ENCODE results near the gene MYO7A.

MYO7A gene

DNA sequence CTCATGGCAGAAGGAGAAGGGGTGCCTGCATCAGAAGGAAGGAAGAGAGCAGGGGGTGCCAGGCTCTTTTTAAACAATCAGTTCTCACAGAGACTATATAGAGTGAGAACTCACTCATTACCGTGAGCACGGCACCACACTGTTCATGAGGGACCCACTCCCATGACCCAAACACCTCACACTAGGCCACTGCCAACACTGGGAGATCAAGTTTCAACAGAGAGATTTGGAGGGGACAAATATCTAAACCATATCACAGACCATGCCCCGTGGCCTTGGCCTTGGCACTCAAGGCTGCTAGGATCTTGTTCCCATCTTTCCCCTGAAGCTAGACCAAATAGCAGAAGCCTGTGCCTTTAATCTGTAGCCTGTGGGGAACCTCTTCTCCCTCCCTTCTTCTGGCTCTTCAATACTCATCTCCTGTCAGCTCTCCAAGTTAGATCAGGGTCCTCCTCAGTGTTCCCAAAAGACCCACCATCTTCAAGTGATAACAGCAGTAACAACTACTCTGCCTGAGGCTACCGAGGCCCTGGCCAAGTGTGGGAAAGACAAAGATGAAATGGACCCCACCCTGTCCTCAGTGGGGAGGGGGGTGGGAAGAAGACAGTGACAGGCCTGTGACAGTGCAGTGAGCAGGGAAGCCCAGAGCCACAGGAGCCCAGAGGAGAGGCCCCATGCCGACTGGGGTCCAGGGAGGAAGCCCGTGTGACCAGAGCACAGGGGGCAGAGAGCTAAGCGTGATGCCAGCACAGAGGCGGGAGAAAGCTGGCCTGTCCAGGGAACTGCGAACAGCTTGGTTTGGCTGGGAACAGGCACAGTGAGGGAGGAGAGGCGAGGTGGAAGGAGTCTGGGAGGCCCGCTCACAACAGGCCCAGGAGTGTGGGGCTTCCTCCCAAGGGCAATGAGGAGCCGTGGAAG lies 72.6 kb downstream of the MYO7A start:
- DNase-seq (ENCODE audit: low read depth in 2 of 2): no peak

- no peak for DNase-seq (ENCODE audit: low read depth in 2 of 2)
Measured at GRCh38 chr11:77201370-77201769, 73.3 kb downstream of the MYO7A start.

DNA sequence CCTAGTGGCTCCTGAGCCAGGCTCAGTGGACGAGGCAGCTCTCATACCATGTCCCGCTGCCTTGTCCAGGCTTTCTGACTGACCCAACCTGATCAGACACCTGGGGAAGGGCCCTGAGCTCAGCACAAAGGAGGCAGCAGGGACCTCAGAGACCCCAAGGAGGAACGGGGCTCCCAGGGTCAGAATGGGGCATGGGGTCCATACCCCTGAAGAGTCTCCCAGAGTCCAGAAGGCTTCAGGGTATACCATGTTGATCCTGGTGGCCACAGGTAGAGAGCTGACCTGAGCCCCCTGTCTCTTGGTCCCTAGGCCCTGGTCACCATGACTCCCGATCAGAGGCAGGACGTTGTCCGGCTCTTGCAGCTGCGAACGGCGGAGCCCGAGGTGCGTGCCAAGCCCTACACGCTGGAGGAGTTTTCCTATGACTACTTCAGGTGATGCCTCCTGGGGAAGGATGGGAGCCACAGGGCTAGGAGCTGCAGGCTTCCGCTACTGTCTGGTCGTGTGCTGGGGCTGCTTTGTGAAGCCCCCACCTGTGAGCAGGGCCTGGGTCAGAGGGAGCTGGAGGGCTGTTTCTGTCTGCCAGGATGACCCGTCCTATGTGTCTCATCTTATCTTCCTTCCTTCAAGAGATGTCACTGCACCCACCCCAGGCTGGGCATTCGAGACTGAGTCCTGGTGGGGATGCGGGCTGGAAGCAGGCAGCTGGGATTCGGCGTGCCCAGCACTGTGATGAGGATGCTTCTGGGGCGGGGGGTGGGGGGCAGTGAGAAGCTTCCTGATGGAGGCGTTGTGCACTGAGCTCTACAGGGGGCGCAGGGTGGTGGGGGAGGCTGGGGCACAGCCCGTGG lies 74.2 kb downstream of the MYO7A start:
- no peak for DNase-seq (ENCODE audit: low read depth in 2 of 2)

DNA sequence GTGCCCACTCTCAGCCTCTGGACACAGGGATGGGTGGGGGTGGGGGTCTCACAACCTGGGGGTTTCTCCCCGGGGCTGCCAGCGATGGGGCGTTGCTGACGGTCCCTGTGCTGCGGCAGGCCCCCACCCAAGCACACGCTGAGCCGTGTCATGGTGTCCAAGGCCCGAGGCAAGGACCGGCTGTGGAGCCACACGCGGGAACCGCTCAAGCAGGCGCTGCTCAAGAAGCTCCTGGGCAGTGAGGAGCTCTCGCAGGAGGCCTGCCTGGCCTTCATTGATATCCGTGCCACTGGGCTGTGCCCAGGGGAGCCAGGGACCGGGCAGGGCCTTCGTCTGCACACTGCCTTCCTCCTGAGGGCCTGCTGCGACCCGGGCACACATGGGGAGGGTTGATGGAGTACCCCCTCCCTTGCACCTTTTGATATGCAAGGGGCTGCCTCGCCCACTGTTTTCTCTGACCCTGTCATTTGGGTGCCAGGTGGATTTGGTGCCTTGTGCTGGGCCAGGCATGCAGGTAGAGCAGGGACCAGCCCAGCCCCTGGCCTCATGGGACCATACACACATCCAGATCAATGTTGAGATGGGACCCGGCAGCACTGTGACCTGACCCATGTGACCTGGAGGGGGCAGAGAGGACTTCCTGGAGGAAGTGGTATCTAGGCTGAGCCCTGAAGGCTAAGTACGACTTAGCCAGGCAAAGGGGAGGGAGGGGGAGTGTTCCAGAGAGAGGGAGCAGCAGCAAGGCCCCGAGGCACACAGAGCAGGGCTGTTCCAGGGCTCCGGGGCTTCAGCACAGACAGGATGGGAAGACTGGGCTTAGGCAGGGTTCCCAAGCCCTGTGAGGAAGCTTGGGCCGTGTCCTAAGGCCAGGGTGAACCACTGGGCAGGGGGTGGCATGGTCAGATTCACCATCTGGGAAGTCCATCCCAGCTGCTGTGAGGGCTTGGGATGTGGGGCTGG lies 75.2 kb downstream of the MYO7A start:
- DNase-seq (ENCODE audit: low read depth in 2 of 2): no peak

- no peak for DNase-seq (ENCODE audit: low read depth in 2 of 2)
Measured at GRCh38 chr11:77203901-77204753, 76.1 kb downstream of the MYO7A start.

DNA sequence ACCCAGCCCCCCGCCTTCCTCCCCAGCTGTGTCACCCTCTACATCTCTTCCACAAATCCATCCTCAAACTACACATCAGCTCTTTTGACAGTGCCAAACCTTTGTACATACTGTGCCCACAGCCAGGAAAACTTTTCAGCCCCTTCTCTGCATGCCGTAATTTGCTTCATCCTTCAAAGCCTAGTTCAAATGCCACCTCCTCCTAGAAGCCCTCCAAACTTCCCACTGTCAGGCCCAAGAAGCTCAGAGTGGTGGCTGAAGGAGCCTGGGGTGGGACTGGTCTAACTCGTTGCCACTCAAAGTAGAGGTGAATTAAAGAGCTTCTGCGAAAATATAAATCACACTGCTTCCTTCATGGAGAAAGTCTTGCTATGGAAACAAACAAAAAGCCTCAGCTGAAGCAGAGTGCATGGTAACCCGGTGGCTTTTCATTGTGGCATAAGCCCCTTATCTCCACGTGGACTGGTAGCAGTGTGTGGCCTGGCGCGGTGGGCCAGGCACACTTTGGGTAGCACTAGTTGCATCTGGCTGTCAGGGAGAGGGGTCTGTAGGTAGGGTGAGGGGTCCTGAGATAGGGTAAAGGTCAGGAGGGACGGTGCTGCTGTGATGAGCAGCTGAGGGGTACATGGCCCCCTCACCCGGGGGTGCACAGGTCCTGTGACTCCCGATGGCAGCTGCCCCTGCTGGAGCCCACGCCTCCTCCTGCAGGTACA lies 76.9 kb downstream of the MYO7A start:
- DNase-seq (ENCODE audit: low read depth in 2 of 2): no peak

DNA sequence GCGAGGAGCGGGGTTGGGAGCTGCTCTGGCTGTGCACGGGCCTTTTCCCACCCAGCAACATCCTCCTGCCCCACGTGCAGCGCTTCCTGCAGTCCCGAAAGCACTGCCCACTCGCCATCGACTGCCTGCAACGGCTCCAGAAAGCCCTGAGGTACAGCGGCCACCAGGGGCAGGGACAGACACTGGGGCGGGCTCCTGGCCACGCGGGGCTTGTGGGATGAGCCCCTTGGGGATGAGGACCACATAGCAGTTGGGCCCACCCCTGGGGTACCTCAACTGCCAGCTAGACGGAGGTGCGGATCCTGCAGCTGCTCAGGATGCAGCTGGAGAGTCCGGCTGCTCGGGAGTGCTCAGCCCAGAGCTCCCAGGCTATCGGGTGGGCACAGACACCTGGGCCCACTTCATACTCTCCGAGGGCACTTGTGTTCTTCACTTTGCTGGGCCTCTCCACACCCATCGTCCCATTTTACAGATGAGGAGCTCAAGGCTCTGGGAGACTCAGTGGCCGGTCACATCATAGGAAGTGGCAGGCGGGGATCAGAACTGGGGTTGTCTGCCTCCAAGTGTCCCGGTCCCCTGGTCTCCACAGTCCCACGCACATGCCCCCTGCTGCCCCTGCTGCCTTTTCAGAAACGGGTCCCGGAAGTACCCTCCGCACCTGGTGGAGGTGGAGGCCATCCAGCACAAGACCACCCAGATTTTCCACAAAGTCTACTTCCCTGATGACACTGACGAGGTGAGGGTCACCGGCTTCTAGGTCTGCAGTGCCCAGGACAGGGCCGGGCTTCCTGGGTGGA lies 77.6 kb downstream of the MYO7A start:
- DNase-seq (ENCODE audit: low read depth in 2 of 2): no peak

GRCh38 chr11:77206264-77207018 lies 78.4 kb downstream of the MYO7A start:
- no peak for DNase-seq (ENCODE audit: low read depth in 2 of 2)

DNA sequence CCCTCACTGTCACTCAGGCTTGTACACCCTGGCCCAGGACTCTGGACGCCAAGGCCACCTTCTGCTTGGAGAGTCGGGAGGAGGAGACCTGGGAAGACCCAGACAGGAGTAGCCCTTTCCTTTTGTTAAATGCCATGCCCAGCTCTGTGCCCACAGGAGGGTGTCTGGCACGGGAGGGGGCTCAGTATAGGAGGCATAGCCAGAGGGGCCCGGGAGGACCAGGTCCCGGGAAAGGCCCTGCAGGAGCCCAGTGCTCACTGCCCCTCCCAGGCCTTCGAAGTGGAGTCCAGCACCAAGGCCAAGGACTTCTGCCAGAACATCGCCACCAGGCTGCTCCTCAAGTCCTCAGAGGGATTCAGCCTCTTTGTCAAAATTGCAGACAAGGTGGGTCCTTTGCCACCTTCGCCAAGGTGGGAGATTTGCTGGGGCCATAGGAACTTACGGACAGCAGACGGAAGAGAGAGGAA lies 79.0 kb downstream of the MYO7A start:
- no peak for DNase-seq (ENCODE audit: low read depth in 2 of 2)

GRCh38 chr11:77207618-77208313 lies 79.7 kb downstream of the MYO7A start:
- no peak for DNase-seq (ENCODE audit: low read depth in 2 of 2)

DNA sequence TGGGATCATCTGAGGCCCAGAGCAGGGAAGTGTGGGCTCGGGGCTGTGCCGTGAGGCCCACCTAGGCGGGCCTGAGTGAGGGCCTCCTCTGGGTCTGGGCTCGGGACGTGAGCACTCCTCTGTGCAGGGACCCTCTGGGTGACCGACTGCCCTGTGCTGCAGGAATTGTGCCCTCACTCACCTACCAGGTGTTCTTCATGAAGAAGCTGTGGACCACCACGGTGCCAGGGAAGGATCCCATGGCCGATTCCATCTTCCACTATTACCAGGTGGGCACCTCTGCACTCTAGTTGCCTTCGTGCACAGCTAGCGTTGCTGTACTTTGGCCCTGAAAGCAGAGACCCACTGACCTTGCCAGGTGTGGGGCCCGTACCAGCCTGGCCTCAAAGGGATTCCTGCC lies 80.5 kb downstream of the MYO7A start:
- DNase-seq (ENCODE audit: low read depth in 2 of 2): no peak

DNA sequence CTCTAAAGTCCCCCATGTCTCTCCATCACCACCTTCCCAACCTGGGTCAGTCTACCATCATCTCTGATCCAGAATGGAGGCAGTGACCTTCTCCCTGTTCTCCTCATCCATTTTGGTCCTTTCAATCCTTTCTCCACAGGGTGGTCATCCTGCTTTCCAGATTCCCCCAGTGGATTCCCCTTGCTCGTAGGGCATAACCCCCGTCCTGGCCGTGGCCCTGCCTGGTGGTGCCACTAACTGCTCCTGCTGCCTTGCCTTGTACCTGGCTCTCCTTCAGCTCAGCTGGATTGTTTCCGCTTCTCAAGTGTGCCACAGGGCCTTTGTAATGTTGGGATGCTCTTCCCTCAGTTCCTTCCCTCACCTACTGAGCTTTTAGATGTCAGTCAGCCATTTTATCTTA lies 81.6 kb downstream of the MYO7A start:
- no peak for DNase-seq (ENCODE audit: low read depth in 2 of 2)

GRCh38 chr11:77211040-77211451 lies 83.0 kb downstream of the MYO7A start:
- no peak for DNase-seq (ENCODE audit: low read depth in 2 of 2)

DNA sequence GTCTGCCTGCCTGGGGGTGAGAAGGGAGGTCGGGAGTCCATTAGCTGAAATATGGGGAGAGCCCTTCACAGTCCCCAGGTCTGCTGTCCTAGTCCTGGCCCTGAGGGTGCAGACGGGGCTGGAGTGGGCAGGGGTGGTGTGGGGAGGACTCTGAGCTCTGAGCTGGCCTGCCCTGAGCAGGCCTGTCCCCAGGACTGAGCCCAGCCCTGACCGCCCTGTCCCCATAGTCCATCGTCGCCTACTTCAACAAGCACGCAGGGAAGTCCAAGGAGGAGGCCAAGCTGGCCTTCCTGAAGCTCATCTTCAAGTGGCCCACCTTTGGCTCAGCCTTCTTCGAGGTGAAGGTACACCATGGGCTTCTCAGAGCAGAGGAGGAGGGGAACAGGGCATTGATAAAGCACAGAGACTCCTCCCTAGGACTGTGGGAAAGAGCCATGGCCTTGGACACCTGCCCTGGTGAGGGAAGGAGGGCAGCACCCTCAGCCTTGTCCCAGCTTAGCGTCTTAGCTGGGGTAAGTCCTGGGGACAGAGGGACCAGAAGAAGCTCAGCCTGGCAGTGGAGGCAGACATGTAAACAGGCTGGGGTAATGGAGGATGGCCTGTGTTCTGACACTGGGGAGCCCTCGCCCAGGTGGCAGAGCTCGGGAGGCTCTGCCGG lies 83.7 kb downstream of the MYO7A start:
- no peak for DNase-seq (ENCODE audit: low read depth in 2 of 2)

DNA sequence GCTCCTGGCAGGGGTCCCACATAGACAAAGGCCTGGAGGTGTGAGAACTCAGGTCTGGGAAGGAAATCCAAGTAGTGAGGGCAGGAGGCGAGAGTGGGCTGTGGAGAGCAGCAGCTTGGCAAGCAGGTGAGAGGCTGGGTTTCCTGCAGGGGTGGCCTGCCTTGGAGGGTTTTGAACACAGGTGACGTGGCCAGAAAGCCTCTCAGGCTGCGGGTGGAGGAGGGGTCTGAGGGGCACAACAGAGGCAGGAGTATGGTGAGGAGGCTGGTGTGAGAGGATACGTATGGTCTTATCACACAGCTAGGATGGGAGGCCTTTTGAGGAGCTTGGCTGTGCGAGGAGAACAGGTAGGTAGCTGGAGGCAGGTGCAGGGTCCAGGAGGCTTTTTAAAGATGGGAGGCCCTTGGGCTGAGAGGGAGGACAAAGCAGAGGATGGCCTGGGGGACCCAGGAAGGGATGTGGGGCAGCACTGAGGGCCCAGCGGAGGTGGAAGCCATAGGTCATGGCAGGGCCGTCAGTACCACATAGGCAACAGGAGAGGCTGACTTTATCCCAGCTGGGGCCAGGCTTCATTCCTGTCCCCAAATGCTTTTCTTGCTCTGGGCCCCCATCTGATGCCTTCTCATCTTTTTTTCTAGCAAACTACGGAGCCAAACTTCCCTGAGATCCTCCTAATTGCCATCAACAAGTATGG lies 84.4 kb downstream of the MYO7A start:
- DNase-seq (ENCODE audit: low read depth in 2 of 2): no peak

GRCh38 chr11:77213029-77213579 lies 85.1 kb downstream of the MYO7A start:
- no peak for DNase-seq (ENCODE audit: low read depth in 2 of 2)

All from stimulated activated CD4-positive, alpha-beta T cell treated with anti-CD3 and anti-CD28 coated beads, Interleukin-1b, Interleukin-23, amount 100 ng/mL, for 4 hours (primary cell).